ENCODE results near the gene NUP85.

The NUP85 gene

DNA sequence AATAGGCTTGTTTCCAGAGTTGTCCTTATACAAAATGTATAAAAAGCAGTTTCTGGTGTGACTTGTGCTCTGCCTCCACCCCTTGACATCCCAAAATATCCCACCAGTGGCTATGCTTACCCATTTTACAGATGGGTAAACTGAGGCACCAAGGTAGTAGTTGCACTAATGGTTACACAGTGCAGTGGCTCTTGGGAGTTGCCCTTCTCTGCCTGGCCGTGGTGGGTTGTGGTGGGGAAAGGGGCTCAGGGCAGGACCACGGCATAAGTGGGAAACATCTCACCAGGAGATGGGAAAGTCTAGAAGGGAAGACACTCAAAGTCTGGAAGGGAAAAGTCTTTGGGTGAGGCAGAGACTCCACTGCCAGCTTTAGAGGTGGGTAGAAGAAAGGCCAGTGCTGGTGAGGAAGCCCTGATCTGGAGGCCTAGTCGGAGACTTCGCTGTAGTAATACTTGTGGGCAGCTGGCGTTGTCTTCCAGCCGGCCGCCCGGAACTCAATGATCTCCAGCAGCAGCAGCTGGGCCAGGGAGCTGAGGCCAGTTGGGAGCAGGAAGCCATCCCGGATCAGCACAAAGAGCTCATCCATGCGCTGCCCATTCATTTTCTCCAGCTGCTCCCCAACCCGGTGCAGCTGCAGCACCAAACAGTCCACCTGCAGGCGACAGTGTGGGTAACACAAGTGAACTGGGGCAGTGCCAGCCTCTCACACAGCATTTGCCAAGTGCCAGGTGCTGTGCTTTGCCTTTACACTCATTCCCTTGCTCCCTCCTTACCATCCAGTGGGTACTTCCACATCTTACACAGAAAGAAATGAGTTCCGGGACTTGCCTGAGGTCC lies 61.1 kb downstream of the NUP85 start:
- in situ Hi-C loops (cut with HindIII; ENCODE audit: low sequenced_read_pairs) = no loop called here
- no peak for DNase-seq (ENCODE audit: low read depth)
- TF ChIP-seq, protein P1, sequence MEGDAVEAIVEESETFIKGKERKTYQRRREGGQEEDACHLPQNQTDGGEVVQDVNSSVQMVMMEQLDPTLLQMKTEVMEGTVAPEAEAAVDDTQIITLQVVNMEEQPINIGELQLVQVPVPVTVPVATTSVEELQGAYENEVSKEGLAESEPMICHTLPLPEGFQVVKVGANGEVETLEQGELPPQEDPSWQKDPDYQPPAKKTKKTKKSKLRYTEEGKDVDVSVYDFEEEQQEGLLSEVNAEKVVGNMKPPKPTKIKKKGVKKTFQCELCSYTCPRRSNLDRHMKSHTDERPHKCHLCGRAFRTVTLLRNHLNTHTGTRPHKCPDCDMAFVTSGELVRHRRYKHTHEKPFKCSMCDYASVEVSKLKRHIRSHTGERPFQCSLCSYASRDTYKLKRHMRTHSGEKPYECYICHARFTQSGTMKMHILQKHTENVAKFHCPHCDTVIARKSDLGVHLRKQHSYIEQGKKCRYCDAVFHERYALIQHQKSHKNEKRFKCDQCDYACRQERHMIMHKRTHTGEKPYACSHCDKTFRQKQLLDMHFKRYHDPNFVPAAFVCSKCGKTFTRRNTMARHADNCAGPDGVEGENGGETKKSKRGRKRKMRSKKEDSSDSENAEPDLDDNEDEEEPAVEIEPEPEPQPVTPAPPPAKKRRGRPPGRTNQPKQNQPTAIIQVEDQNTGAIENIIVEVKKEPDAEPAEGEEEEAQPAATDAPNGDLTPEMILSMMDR (IDR thresholded peaks at IDR 0.05; ENCODE audit: low read depth, low read length, missing control alignments) = no peak
- no peak overlapping the region for H3K4me3 ChIP-seq (ENCODE audit: low read depth, low read length)

DNA sequence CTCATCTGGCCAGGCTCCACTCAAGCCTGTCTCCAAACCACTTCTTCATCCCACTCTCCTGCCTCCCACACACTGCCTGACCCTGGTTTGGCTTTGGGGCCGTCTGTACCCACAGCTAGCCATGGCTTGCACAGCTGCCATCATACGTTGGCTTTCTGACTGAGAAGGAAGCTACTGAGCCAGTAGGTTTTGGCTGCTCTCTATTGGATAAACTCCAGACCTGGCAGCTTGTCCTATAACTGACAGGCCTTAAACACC lies 61.6 kb downstream of the NUP85 start:
- no peak overlapping the region for H3K4me3 ChIP-seq (ENCODE audit: low read depth, low read length)
- DNase-seq (ENCODE audit: low read depth) = no peak
- in situ Hi-C loops (cut with HindIII; ENCODE audit: low sequenced_read_pairs) = no loop called here

DNA sequence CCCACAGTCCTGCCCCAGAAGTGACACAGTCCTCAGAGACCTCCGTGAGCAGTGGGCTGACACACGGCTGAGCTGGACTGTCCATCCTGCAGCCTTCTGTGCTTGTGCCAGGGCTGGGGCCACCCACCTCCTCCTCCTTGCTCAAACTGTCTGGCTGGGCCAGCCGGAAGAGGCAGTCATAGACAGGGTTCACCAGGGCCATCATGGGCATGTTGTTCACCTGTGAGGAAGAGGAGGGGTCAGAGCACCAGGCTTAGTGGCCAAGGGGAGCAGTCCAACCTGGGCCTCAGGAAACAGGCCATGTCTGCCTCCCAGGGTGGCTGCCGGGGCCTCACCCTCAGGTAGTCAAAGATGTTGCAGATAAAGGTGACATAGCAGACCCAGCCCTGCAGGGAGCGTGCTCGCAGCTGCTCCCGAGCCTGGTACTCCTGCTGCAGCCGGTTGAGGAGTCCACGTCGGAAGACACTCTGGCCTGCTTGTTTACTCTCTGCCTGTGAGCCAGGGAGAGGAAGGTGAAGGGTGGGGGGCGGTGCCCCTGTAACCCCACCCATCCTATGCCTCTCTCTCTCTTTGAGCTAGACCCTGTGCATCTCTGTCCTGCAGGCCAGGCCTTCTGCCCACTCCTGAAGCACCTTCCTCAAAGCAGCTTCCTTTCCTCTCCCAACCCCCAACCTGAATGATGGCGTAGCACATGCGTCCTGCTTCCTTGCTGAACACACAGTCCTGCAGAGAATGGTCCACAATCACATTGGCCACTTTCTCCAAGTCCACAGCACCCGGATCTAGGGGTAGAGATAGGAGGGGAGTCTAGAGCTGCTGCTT lies 62.1 kb downstream of the NUP85 start:
- in situ Hi-C loops (cut with HindIII; ENCODE audit: low sequenced_read_pairs) = no loop called here
- H3K4me3 ChIP-seq (ENCODE audit: low read depth, low read length) = no peak overlapping the region
- TF ChIP-seq, protein P1 (IDR thresholded peaks at IDR 0.05; ENCODE audit: low read depth, low read length, missing control alignments) = no peak
- no peak for DNase-seq (ENCODE audit: low read depth)

More for the DNA sequence above, 61.6 kb downstream of the NUP85 start:
- TF ChIP-seq, protein P1 (IDR thresholded peaks at IDR 0.05; ENCODE audit: low read depth, low read length, missing control alignments) = no peak

DNA sequence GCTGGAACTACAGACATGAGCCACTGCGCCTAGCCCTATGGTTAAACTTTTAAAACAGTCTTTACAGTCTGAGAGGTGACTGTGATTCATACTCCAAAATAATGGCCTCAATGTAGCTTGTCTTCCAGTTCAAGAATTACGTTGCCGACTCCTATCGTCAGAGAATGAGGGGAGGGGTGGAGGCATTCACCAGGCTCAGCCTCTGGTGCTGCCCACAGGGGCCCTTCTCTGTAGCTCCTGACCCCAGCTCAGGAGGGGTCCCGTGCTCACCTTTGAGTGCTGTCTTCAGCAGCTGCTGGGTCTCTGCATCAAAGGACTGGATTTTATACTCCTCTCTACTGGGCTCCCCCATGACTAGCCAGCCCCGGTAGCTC lies 64.4 kb downstream of the NUP85 start:
- DNase-seq (ENCODE audit: low read depth) = no peak
- TF ChIP-seq, protein P1 (IDR thresholded peaks at IDR 0.05; ENCODE audit: low read depth, low read length, missing control alignments) = no peak
- in situ Hi-C loops (cut with HindIII; ENCODE audit: low sequenced_read_pairs) = no loop called here

DNA sequence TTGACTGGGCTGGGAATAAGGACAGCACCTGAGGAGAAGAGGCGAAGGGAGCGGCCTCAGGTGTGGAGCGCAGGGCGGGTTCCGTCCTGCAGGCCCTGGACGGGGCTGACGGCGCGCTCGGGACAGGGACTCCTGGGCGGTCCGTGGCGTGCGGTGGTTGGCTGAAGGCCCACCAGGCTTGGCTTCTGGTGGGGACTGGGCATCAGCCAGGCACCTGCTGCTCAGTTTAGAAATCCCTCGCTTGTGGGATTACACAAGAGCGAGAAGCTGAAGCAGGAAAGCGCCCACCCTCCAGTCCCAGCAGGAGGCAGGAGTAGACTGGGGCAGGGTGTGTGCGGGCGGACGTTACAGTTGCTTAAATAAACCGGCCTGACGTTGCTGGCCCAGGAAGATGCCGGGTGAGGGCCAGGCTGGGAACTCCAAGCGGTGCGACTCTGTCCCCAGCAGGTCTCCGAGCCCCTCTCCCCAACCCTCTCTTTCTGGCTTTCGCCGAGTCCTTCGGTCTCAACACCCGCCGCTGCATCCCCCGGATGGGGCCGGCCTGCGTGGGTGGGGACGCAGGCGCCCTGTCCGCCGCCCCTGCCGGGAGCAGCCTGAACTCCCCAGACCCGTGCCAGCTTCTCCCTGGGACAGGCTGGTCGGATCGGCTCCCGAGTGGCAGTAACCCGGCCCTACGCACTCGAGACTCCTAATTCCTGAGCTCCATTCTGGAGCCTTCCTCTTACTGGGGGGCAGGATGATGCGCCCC lies 64.9 kb downstream of the NUP85 start:
- TF ChIP-seq, protein P1 (IDR thresholded peaks at IDR 0.05; ENCODE audit: low read depth, low read length, missing control alignments) = peak; percentile 3
- in situ Hi-C loops (cut with HindIII; ENCODE audit: low sequenced_read_pairs) = no loop called here
- peak overlapping the region; percentile 83 for H3K4me3 ChIP-seq (ENCODE audit: low read depth, low read length)
- DNase-seq (ENCODE audit: low read depth) = no peak

More for the DNA sequence above, 64.4 kb downstream of the NUP85 start:
- H3K4me3 ChIP-seq (ENCODE audit: low read depth, low read length) = peak overlapping the region; percentile 83

DNA sequence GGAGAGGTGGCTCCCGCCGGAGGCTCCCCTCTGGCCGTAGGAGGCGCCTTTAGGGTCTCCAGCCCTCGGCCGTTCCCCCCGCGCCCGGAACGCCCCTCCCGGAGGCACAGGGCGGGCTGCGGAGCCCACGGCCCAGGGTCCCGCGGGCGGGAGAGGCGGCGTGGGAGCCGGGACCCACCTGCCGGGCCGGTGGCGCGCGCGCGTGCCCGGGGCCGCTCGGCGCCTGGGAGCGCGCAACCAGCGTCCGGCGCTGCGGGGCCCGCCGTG lies 65.4 kb downstream of the NUP85 start, which contains the start of gene MIF4GD:
MIF4GD (minus strand) TSS at position 266 of the 267 bp plus-strand sequence. CDS start 1,036 bp downstream, outside the sequence.
- DNase-seq (ENCODE audit: low read depth) = no peak
- TF ChIP-seq, protein P1 (IDR thresholded peaks at IDR 0.05; ENCODE audit: low read depth, low read length, missing control alignments) = no peak
- H3K4me3 ChIP-seq (ENCODE audit: low read depth, low read length) = peak within 1 kb of the TSS; percentile 83
- in situ Hi-C loops (cut with HindIII; ENCODE audit: low sequenced_read_pairs) = no loop called here
